Upper lobe of left lung (tissue), 6 donors: Measurements from ENCODE around the gene PELI2. TPM values are rescaled to one million over a fixed set of nuclear protein-coding genes. Genes with fewer than 3 reads are reported as not detected.

Experiments used
- ATAC-seq, 2 donors: fragments of 200-7000 bp; cut with Tn5 transposase; one replicate each; pipeline ENCODE4 v1.9.1; 2022; ENCODE audit warnings: mild to moderate bottlenecking in 2 of 2, moderate library complexity in 2 of 2; ENCODE audit not compliant: low FRiP score in 2 of 2
- DNase-seq, 2 donors: peaks; one replicate each; pipeline ENCODE4 v3.0.0-alpha.2; 2019 to 2020
- H3K27ac ChIP-seq, 4 donors: fragments of 200-600 bp; sonication (generic); one replicate each; pipeline ENCODE4 v1.5.1; 2016 to 2019
- H3K27me3 ChIP-seq, 4 donors: fragments of 200-600 bp; sonication (generic); one replicate each; pipeline ENCODE4 v1.5.1; 2017 to 2019
- H3K36me3 ChIP-seq, 4 donors: fragments of 200-600 bp; sonication (generic); one replicate each; pipeline ENCODE4 v1.5.1; 2016 to 2019
- H3K4me1 ChIP-seq, 4 donors: fragments of 200-600 bp; sonication (generic); one replicate each; pipeline ENCODE4 v1.5.1; 2018 to 2019
- H3K4me3 ChIP-seq, 4 donors: fragments of 200-600 bp; sonication (generic); one replicate each; pipeline ENCODE4 v1.5.1; 2017 to 2019; ENCODE audit warnings: mild to moderate bottlenecking in 2 of 4, moderate library complexity in 1 of 4
- H3K9me3 ChIP-seq, 4 donors: fragments of 200-600 bp; sonication (generic); one replicate each; pipeline ENCODE4 v1.5.1; 2018 to 2019
- EP300 ChIP-seq, 4 donors: sonication (generic); formaldehyde crosslinking; IDR thresholded peaks; one replicate each; pipeline ENCODE4 v1.5.1; 2017; ENCODE audit warnings: antibody characterized with exemption in 4 of 4, control low read depth in 2 of 4
- POLR2A ChIP-seq, 4 donors: fragments of 450-650 bp; IDR thresholded peaks; one replicate each; pipeline ENCODE4 v1.5.1; 2016 to 2017; ENCODE audit warnings: antibody characterized with exemption in 4 of 4, mild to moderate bottlenecking in 2 of 4
- POLR2AphosphoS5 ChIP-seq, 2 donors: sonication (generic); formaldehyde crosslinking; IDR thresholded peaks; one replicate each; pipeline ENCODE4 v1.5.1; 2017; ENCODE audit warnings: antibody characterized with exemption in 2 of 2
- WGBS, 2 donors: methylation state at CpG; one replicate each; pipeline ENCODE4 v1.1.5; 2017 to 2018; 5-methylcytosine and 5-hydroxymethylcytosine counted together
- total RNA-seq, 6 donors: library from RNA; depleted of rRNA in 4 of 6; stranded (reverse); fragments of >200 nt in 4 of 6; gene quantifications; one replicate each; pipeline versions ENCODE4 v1.1.0 to v1.2.1, GENCODE V29; 2016 to 2021
- TF ChIP-seq, protein P1 (sequence below), 6 experiments: fragments of 450-650 bp in 4 of 6; fragments of 200-600 bp in 2 of 6; sonication (generic) in 2 of 6; IDR thresholded peaks; one replicate each; pipeline ENCODE4 v1.5.1; 2016 to 2019; ENCODE audit warnings: antibody characterized with exemption in 6 of 6
- donor health status: DM: no; HTN: no; CAD: no; lungs with moderate emphysema.
- donor health status: DM: no; HTN: yes; CAD: no; lungs with severe emphysema.

PELI2 gene
- total RNA-seq, 6 donors from 2014 or later: 9.0 to 21.6 (median 17.9) TPM

DNA sequence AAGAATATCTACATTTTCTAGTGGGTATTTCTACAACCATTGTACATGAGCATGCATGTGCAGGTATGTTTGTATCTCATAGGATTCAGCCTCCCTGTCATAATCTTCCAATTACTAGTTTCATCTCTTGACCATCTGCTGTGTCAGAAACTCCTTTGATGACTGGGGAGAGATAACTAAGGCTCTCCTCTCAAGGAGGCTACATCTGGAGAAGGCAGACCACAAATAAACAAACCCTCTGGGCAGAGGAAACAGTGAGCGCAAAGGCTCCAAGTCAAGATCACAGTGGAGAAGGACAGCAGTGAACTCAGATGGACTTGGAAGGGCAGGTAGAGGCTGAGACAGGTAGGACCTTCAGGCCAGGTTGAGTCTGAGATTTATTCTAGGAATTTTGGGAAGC is 166.4 kb downstream of the PELI2 start:
- TF ChIP-seq POLR2A (IDR thresholded peaks at IDR 0.05): no peak
- no peak for TF ChIP-seq POLR2AphosphoS5 (IDR thresholded peaks at IDR 0.05)
- no peak for TF ChIP-seq EP300 (IDR thresholded peaks at IDR 0.05)
- TF ChIP-seq, protein P1, sequence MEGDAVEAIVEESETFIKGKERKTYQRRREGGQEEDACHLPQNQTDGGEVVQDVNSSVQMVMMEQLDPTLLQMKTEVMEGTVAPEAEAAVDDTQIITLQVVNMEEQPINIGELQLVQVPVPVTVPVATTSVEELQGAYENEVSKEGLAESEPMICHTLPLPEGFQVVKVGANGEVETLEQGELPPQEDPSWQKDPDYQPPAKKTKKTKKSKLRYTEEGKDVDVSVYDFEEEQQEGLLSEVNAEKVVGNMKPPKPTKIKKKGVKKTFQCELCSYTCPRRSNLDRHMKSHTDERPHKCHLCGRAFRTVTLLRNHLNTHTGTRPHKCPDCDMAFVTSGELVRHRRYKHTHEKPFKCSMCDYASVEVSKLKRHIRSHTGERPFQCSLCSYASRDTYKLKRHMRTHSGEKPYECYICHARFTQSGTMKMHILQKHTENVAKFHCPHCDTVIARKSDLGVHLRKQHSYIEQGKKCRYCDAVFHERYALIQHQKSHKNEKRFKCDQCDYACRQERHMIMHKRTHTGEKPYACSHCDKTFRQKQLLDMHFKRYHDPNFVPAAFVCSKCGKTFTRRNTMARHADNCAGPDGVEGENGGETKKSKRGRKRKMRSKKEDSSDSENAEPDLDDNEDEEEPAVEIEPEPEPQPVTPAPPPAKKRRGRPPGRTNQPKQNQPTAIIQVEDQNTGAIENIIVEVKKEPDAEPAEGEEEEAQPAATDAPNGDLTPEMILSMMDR (IDR thresholded peaks at IDR 0.05): no peak
- 95 to 100% methylated on average over 1 of the region's 1 CpG for WGBS, 2 donors

DNA sequence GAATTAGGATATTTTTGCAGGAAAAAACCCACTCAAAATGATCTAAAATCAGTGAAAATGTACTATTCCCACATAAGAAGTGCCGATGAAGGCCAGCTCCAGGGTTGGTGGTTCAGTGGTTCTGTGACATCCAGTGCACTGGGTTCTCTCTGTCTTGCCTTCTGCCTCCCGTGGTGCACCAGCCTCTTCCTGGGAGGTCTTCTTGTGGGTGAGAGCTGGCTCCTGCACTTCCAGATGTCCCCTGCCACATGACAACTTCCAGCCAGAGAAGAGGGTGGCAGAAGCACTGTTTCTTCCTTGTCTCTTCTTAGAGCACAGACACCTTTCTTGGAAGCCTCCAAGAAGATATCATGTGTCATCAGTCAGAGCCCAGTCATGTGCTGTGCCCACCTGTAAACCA is 170.9 kb downstream of the PELI2 start:
- Histone ChIP-seq H3K4me1 (no peaks in the 10 kb centered on the region), H3K27ac (no peak overlapping the region), H3K36me3 (peaks cover 7 to 19% (median 11%) of the 10 kb centered on the region in 4 donors), H3K4me3 (no peak overlapping the region), H3K9me3 (no peaks in the 10 kb centered on the region), H3K27me3 (no peaks in the 10 kb centered on the region)
- WGBS, 2 donors: 89 to 94% methylated on average over 2 of the region's 2 CpGs
- DNase-seq: no peak
- TF ChIP-seq, protein P1 (IDR thresholded peaks at IDR 0.05): no peak
- TF ChIP-seq POLR2AphosphoS5 (IDR thresholded peaks at IDR 0.05) (no peak), EP300 (IDR thresholded peaks at IDR 0.05) (no peak), POLR2A (IDR thresholded peaks at IDR 0.05) (no peak)
- no peak for ATAC-seq

More for the DNA sequence above, 166.4 kb downstream of the PELI2 start:
- ATAC-seq (no peak), DNase-seq (no peak)
- Histone ChIP-seq H3K27me3 (no peaks in the 10 kb centered on the region), H3K36me3 (no peaks in the 10 kb centered on the region), H3K9me3 (no peaks in the 10 kb centered on the region), H3K27ac (no peak overlapping the region), H3K4me3 (no peak overlapping the region), H3K4me1 (no peaks in the 10 kb centered on the region)

DNA sequence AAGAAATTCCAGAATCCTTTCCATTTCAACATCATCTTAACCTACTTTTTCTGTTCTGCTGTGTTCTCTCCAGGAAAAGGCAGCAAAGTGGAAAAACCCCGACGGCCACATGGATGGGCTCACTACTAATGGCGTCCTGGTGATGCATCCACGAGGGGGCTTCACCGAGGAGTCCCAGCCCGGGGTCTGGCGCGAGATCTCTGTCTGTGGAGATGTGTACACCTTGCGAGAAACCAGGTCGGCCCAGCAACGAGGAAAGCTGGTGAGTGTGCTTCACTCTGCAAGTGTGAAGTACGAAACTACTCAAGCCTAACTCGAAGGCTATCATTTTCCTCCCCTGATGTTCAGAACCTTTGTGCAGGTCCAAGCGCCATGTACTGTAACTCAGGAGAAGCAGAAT is 172.0 kb downstream of the PELI2 start:
- TF ChIP-seq POLR2A (IDR thresholded peaks at IDR 0.05) (no peak), EP300 (IDR thresholded peaks at IDR 0.05) (no peak), POLR2AphosphoS5 (IDR thresholded peaks at IDR 0.05) (no peak)
- TF ChIP-seq, protein P1 (IDR thresholded peaks at IDR 0.05): no peak
- H3K27ac ChIP-seq: no peak overlapping the region
- no peaks in the 10 kb centered on the region for H3K9me3 ChIP-seq
- 95 to 96% methylated on average over 14 of the region's 14 CpGs for WGBS, 2 donors
- H3K4me1 ChIP-seq: no peaks in the 10 kb centered on the region
- DNase-seq: peak in 1 of 2 donors; percentile 20
- H3K4me3 ChIP-seq: no peak overlapping the region
- peaks cover 7 to 19% (median 11%) of the 10 kb centered on the region in 4 donors for H3K36me3 ChIP-seq
- no peaks in the 10 kb centered on the region for H3K27me3 ChIP-seq
- ATAC-seq: no peak

DNA sequence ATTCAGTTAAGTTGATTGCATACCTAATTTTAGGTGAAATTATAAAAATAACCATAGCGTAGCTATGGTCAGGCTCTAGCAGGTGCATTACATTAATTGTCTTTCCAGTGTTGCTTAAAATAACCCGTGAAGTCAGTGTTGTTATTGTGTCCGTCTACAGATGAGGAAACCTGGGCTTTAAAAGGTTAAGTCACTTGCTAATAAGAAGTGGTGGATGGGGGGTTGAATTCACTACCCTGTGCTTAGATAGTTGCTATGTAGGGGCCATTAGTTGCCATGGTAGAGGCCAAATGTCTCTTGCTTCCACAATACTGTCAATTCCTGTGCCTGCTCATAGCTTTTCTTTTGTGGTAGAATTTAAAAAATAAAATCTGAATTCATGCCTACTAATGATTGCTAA is 174.8 kb downstream of the PELI2 start:
- Histone ChIP-seq H3K4me3 (no peak overlapping the region), H3K9me3 (no peaks in the 10 kb centered on the region), H3K27me3 (no peaks in the 10 kb centered on the region), H3K27ac (no peak overlapping the region), H3K4me1 (no peaks in the 10 kb centered on the region), H3K36me3 (peaks cover 10 to 32% (median 13%) of the 10 kb centered on the region in 4 donors)
- WGBS, 2 donors: 90 to 97% methylated on average over 3 of the region's 3 CpGs
- ATAC-seq: no peak
- no peak for DNase-seq
- TF ChIP-seq EP300 (IDR thresholded peaks at IDR 0.05) (no peak), POLR2A (IDR thresholded peaks at IDR 0.05) (no peak), POLR2AphosphoS5 (IDR thresholded peaks at IDR 0.05) (no peak)
- TF ChIP-seq, protein P1 (IDR thresholded peaks at IDR 0.05): no peak

DNA sequence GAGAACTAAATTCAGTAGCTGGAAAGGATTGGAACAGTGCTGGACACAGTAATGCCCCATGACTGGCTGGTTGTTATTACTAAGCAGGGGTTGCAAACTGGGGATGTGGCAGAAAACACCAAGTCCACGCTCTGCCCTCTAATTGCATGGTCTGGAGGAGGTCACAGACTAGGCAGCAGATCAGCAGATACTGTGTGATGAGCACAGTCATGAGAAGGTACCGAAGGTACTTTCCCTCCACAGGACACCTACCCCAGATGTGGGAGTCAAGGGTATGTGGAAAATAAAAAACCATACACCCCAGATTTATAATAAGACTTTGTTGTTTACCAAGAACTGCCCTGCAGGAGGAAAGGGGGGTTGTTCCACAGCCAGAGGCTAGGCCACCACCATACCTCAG is 175.3 kb downstream of the PELI2 start:
- DNase-seq (no peak), ATAC-seq (no peak)
- Histone ChIP-seq H3K4me1 (no peaks in the 10 kb centered on the region), H3K27me3 (no peaks in the 10 kb centered on the region), H3K36me3 (peaks cover 10 to 32% (median 13%) of the 10 kb centered on the region in 4 donors), H3K4me3 (no peak overlapping the region), H3K9me3 (no peaks in the 10 kb centered on the region), H3K27ac (no peak overlapping the region)
- TF ChIP-seq POLR2AphosphoS5 (IDR thresholded peaks at IDR 0.05) (no peak), EP300 (IDR thresholded peaks at IDR 0.05) (no peak), POLR2A (IDR thresholded peaks at IDR 0.05) (no peak)
- TF ChIP-seq, protein P1 (IDR thresholded peaks at IDR 0.05): no peak
- 96 to 100% methylated on average over 2 of the region's 2 CpGs for WGBS, 2 donors
